Left lung (tissue), 10 donors: ENCODE measurements around the gene ABHD5. TPM values are rescaled to one million over a fixed set of nuclear protein-coding genes. Genes with fewer than 3 reads are reported as not detected.

Experiments used
- ATAC-seq: fragments of 200-7000 bp; cut with Tn5 transposase; one replicate; pipeline ENCODE4 v1.9.1; 2020; ENCODE audit warnings: moderate library complexity
- DNase-seq, 4 donors: peaks; one replicate each; pipeline ENCODE4 v3.0.0-alpha.2; 2013 to 2020
- H3K27ac ChIP-seq, 2 donors: fragments of 200-600 bp; sonication (generic) in 1 of 2; one replicate each; pipeline versions ENCODE4 v1.5.0 to v1.8.0; 2020 to 2021
- H3K27me3 ChIP-seq, 2 donors: fragments of 200-600 bp; sonication (generic) in 1 of 2; one replicate each; pipeline versions ENCODE4 v1.5.0 to v1.8.0; 2020 to 2021
- H3K36me3 ChIP-seq, 2 donors: fragments of 200-600 bp; sonication (generic) in 1 of 2; one replicate each; pipeline versions ENCODE4 v1.5.0 to v1.8.0; 2020 to 2021
- H3K4me1 ChIP-seq, 2 donors: fragments of 200-600 bp; one replicate each; pipeline ENCODE4 v1.8.0; 2021
- H3K4me3 ChIP-seq, 2 donors: fragments of 200-600 bp; sonication (generic) in 1 of 2; one replicate each; pipeline versions ENCODE4 v1.5.0 to v1.8.0; 2020 to 2021; ENCODE audit warnings: mild to moderate bottlenecking in 1 of 2
- H3K9me3 ChIP-seq, 2 donors: fragments of 200-600 bp; sonication (generic) in 1 of 2; one replicate each; pipeline versions ENCODE4 v1.5.0 to v1.8.0; 2020 to 2021
- intact Hi-C, 2 donors: fragments of 100-400 bp; cut with DNase I; formaldehyde crosslinking; loops; one replicate each; pipeline versions ENCODE4 v1.11.2 to v1.14.2; 2022
- polyA plus RNA-seq, 6 donors: library from polyadenylated mRNA; unstranded; fragments of 120-200 nt; gene quantifications; one replicate each; pipeline ENCODE4 v1.2.1, GENCODE V29; 2013; ENCODE audit not compliant: insufficient read length in 6 of 6
- total RNA-seq, 2 donors: library from RNA; stranded (reverse); fragmentation: NEBNext Ultra II Directional; extraction: Animal tissue kit (Norgen Biotek cat#: 25700); gene quantifications; one replicate each; pipeline ENCODE4 v1.2.1, GENCODE V29; 2021
- TF ChIP-seq, protein P1 (sequence below), 2 donors: fragments of 200-600 bp; sonication (generic) in 1 of 2; IDR thresholded peaks; one replicate each; pipeline versions ENCODE4 v1.5.0 to v1.8.0; 2021; ENCODE audit warnings: antibody characterized with exemption in 2 of 2
- donor health status: DM: no; HTN: yes; CAD: no.
- donor health status: DM: no; HTN: no; CAD: no.

The ABHD5 gene
- total and polyA plus RNA-seq, 8 donors: 14.2 to 41.0 (median 17.2) TPM

DNA sequence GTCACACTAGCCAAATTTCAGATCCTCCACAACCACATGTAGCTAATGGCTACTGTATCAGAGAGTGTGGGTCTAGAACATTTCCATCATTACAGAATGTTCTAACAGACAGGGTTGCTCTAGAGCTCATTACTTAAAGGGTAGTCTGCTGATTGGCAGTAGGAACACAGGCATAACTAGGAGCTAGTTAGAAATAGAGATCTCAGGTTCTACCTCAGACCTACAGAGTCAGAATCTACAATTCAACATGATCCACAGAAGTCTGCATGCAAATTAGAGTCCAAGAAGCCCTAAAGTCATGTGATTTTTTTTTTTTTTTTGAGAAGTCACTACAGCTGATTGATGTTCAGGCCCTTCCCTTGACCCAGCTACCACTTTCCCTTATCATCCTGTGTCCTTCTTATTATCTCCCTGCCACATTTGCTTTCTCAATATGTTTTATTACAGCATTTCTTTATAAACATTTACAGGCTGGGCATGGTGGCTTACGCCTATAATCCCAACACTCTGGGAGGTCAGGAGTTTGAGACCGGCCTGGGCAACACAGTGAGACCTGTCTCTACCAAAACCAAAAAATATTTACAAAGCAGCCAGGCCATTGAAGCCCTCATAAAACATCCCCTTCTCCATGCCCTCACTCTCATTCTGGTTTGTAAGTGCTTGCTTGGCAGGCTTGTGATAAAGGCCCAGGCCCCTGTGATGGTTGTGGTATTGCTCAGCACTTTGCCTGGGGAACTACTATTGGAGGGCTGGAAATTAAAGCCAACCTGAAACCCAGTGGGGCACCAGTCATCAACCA is 3.8 kb upstream of the ABHD5 start:
- no peaks in the 10 kb centered on the region for H3K27me3 ChIP-seq
- intact Hi-C loops: no loop called here
- ATAC-seq: no peak
- peaks cover 0 to 7% of the 10 kb centered on the region in 2 donors for H3K4me1 ChIP-seq
- H3K4me3 ChIP-seq: no peak overlapping the region
- no peaks in the 10 kb centered on the region for H3K36me3 ChIP-seq
- DNase-seq: no peak
- TF ChIP-seq, protein P1, sequence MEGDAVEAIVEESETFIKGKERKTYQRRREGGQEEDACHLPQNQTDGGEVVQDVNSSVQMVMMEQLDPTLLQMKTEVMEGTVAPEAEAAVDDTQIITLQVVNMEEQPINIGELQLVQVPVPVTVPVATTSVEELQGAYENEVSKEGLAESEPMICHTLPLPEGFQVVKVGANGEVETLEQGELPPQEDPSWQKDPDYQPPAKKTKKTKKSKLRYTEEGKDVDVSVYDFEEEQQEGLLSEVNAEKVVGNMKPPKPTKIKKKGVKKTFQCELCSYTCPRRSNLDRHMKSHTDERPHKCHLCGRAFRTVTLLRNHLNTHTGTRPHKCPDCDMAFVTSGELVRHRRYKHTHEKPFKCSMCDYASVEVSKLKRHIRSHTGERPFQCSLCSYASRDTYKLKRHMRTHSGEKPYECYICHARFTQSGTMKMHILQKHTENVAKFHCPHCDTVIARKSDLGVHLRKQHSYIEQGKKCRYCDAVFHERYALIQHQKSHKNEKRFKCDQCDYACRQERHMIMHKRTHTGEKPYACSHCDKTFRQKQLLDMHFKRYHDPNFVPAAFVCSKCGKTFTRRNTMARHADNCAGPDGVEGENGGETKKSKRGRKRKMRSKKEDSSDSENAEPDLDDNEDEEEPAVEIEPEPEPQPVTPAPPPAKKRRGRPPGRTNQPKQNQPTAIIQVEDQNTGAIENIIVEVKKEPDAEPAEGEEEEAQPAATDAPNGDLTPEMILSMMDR (IDR thresholded peaks at IDR 0.05): no peak
- H3K9me3 ChIP-seq: no peaks in the 10 kb centered on the region
- no peak overlapping the region for H3K27ac ChIP-seq

DNA sequence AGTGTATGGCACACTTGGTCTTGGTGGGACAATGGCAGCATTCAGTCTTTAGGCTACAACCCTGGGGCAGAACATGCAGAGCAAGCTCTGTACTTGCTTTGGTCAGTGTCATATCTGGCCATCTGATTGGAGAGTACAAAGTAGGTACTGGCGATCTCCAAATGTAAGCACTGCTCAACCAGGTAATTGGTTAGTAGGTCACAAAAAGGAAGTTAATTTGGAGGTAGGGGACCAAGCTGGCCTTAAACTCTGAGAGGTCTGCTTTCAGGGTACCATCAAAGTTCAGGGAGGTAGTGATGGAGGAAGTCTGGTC is 3.3 kb upstream of the ABHD5 start:
- ATAC-seq: no peak
- Histone ChIP-seq H3K4me3 (no peak overlapping the region), H3K9me3 (no peaks in the 10 kb centered on the region), H3K27me3 (no peaks in the 10 kb centered on the region), H3K27ac (no peak overlapping the region), H3K36me3 (no peaks in the 10 kb centered on the region), H3K4me1 (peaks cover 0 to 9% of the 10 kb centered on the region in 2 donors)
- TF ChIP-seq, protein P1 (IDR thresholded peaks at IDR 0.05): no peak
- intact Hi-C loops: no loop called here
- no peak for DNase-seq

DNA sequence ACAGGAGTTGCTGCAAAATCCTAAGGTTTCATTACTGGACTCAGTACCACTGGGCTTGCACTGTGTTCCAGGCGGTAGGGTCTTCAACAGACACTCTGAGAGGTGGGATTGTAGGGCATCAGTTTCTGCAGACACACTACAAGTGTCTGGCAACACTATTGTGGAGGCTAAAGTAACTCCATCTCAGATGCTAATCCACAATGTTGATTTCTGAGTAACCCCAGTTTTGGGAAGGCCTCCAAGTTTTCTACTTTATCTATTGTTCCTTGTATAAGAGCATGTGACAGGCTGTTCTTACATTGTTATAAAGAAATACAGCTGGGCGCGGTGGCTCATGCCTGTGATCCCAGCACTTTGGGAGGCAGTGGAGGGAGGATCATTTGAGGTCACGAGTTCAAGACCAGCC is 2.5 kb upstream of the ABHD5 start:
- Histone ChIP-seq H3K27ac (no peak overlapping the region), H3K4me1 (peaks cover 0 to 17% of the 10 kb centered on the region in 2 donors), H3K36me3 (no peaks in the 10 kb centered on the region), H3K4me3 (no peak overlapping the region), H3K27me3 (no peaks in the 10 kb centered on the region), H3K9me3 (no peaks in the 10 kb centered on the region)
- TF ChIP-seq, protein P1 (IDR thresholded peaks at IDR 0.05): no peak
- no peak for DNase-seq
- ATAC-seq: no peak
- intact Hi-C loops: no loop called here

DNA sequence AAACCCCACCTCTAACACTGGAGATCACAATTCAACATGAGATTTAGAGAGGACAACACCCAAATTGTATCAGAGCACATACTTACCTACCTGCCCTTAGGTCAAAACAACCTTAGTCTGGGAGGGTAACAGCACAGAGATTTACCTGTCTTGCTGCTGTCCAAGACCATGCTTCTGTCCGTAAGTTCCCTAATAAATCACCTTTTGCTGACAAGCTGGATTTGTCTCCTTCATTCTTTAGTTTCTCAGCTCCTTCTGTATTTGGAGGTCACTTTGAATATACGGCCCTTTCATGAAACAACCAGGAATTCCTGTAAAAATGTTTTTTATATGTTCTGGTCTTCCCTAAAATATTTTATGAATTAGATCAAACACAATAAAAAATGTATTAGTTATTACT is 1.6 kb upstream of the ABHD5 start:
- intact Hi-C loops: no loop called here
- DNase-seq: no peak
- Histone ChIP-seq H3K9me3 (no peaks in the 10 kb centered on the region), H3K27me3 (no peaks in the 10 kb centered on the region), H3K4me1 (peaks cover 0 to 27% of the 10 kb centered on the region in 2 donors), H3K4me3 (peak overlapping the region in 1 of 2 donors; percentile 66), H3K27ac (peak overlapping the region in 1 of 2 donors; percentile 97), H3K36me3 (no peaks in the 10 kb centered on the region)
- ATAC-seq: no peak
- TF ChIP-seq, protein P1 (IDR thresholded peaks at IDR 0.05): no peak

DNA sequence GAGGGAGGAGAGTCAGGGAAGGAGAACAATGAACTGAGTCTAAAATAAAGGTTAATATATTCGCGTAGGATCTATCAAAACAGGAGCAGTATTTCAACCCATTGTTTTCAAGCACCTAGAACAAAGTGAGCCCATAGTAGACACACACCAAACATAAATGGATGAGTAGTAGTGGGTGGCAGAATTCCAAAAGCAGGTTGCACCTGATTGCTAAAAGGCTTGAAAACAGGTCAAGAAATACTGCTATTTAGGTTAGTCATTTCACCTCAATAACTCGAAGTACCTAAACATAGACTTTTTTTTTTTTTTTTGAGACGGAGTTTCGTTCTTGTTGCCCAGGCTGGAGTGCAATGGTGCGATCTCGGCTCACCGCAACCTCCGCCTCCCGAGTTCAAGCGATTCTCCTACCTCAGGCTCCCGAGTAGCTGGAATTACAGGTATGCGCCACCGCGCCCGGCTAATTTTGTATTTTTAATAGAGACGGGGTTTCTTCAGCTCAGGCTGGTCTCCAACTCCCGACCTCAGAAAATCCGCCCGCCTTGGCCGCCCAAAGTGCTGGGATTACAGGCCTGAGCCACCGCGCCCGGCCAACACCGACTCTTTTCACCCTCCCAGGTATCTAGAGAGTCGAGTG is 855 bp upstream of the ABHD5 start:
- ATAC-seq: peak; percentile 56

More for the DNA sequence above, 855 bp upstream of the ABHD5 start:
- Histone ChIP-seq H3K4me3 (peak overlapping the region; percentile 66 to 88), H3K4me1 (peaks cover 0 to 34% of the 10 kb centered on the region in 2 donors), H3K27ac (peak overlapping the region; percentile 97), H3K27me3 (no peaks in the 10 kb centered on the region), H3K36me3 (no peaks in the 10 kb centered on the region), H3K9me3 (no peaks in the 10 kb centered on the region)
- intact Hi-C loops: no loop called here
- TF ChIP-seq, protein P1 (IDR thresholded peaks at IDR 0.05): no peak
- DNase-seq: no peak
